ENCODE results near the gene FKBP1B.
"Not testable (repeated sequence)": the region's sequence is repeated elsewhere in the genome, so short reads cannot be mapped to it uniquely, and the experiment has no call there.

Gene FKBP1B

DNA sequence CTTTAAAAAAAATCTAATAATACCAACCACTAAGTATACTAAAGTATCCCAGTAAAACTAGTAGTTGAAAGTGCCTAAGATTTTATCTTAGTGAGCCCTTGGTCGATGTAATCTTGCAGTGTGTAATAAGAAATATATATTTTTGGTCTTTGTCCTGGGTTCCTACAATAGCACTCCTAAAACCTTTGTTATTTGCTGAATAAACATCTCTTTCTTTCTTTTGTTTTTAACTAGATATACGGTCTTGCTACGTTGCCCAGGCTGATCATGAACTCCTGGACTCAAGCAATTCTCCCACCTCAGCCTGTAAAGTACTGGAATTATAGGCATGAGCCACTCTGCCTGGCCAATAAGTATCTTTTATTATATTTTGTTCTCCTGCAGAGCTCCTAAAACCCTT, 37.5 kb downstream of the FKBP1B start:
- Histone ChIP-seq H3K4me1 (ENCODE audit: insufficient read depth, low read length) (no peaks in the 10 kb centered on the region), H3K36me3 (ENCODE audit: insufficient read depth, low read length) (peaks cover 8% of the 10 kb centered on the region), H3K9me3 (ENCODE audit: control insufficient read depth, insufficient read depth, low read length) (no peaks in the 10 kb centered on the region), H3K9ac (ENCODE audit: low read depth, low read length) (no peak overlapping the region)

DNA sequence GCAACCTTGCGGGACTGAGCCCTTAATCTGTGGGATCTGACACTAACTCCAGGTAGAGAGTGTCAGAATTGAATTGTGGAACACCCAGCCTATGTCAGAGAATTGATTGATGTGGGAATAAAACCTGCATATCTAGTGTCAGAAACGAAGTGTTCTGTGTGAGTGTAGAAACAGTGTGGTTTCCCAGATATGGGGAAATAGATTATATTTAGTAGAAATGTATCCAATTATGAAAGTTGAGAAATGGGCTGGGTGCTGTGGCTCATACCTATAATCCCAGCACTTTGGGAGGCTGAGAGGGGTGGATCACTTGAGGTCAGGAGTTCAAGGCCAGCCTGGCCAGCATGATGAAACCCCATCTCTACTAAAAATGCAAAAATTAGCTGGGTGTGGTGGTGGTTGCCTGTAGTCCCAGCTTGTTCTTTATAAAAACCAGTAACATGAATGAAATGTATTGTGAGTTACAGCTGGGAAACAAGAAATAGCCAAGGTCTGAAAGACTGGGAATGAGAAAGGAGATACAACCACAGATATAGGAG, 39.3 kb downstream of the FKBP1B start:
- Histone ChIP-seq H3K9ac (ENCODE audit: low read depth, low read length) (no peak overlapping the region), H3K4me1 (ENCODE audit: insufficient read depth, low read length) (no peaks in the 10 kb centered on the region), H3K9me3 (ENCODE audit: control insufficient read depth, insufficient read depth, low read length) (no peaks in the 10 kb centered on the region), H3K36me3 (ENCODE audit: insufficient read depth, low read length) (no peaks in the 10 kb centered on the region)

- not testable (repeated sequence) for H3K9me3 ChIP-seq (ENCODE audit: control insufficient read depth, insufficient read depth, low read length)
Observed at GRCh38 chr2:24093270-24093669, 43.7 kb downstream of the FKBP1B start.

DNA sequence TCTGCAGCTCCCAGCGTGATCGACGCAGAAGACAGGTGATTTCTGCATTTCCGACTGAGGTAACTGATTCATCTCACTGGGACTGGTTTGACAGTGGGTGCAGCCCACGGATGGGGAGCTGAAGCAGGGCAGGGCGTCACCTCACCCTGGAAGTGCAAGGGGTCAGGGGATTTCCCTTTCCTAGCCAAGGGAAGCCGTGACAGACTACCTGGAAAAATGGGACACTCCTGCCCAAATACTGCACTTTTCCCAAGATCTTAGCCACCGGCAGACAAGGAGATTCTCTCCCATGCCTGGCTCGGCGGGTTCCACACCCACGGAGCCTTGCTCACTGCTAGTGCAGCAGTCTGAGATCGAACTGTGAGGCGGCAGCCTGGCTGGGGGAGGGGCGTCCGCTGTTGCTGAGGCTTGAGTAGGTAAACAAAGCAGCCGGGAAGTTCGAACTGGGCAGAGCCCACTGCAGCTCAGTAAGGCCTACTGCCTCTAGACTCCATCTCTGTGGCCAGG, 45.7 kb downstream of the FKBP1B start:
- H3K9ac ChIP-seq (ENCODE audit: low read depth, low read length), result peak overlapping the region; percentile 20; the same call in 1 of the 2 replicates
- not testable (repeated sequence) for H3K36me3 ChIP-seq (ENCODE audit: insufficient read depth, low read length); H3K9me3 ChIP-seq (ENCODE audit: control insufficient read depth, insufficient read depth, low read length); H3K4me1 ChIP-seq (ENCODE audit: insufficient read depth, low read length)

More at GRCh38 chr2:24093270-24093669, 43.7 kb downstream of the FKBP1B start:
- H3K9ac ChIP-seq (ENCODE audit: low read depth, low read length); H3K4me1 ChIP-seq (ENCODE audit: insufficient read depth, low read length); H3K36me3 ChIP-seq (ENCODE audit: insufficient read depth, low read length): not testable (repeated sequence)

DNA sequence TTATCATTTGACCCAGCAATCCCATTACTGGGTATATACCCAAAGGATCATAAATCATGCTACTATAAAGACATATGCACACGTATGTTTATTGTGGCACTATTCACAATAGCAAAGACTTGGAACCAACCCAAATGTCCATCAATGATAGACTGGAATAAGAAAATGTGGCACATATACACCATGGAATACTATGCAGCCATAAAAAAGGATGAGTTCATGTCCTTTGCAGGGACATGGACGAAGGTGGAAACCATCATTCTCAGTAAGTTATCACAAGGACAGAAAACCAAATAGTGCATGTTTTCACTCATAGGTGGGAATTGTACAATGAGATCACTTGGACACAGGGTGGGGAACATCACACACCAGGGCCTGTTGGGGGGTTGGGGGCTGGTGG, 51.2 kb downstream of the FKBP1B start:
- not testable (repeated sequence) for H3K9me3 ChIP-seq (ENCODE audit: control insufficient read depth, insufficient read depth, low read length); H3K36me3 ChIP-seq (ENCODE audit: insufficient read depth, low read length); H3K9ac ChIP-seq (ENCODE audit: low read depth, low read length); H3K4me1 ChIP-seq (ENCODE audit: insufficient read depth, low read length)

DNA sequence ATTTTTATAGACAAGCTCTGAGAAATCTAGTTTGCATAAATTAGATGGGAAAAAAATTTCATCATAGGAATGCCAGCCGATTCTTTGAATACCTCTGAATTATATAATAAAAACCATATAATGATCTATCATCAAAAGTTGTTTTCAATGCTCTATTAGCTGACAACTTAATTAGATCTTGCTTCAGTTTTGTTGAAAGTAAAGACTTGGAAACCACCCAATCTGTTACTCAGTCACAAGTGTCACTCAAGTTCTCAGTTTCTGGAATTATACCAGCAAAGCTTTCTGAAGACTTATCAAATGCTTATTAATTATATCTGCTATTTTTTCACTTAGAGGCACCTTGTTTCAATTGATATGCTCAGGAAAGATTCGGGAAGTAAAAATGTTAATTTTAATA, 52.5 kb downstream of the FKBP1B start:
- Histone ChIP-seq H3K4me1 (ENCODE audit: insufficient read depth, low read length) (no peaks in the 10 kb centered on the region), H3K9ac (ENCODE audit: low read depth, low read length) (no peak overlapping the region), H3K9me3 (ENCODE audit: control insufficient read depth, insufficient read depth, low read length) (no peaks in the 10 kb centered on the region; the same call in 1 of the 2 replicates), H3K36me3 (ENCODE audit: insufficient read depth, low read length) (no peaks in the 10 kb centered on the region)

- Histone ChIP-seq H3K9ac (ENCODE audit: low read depth, low read length) (no peak overlapping the region), H3K9me3 (ENCODE audit: control insufficient read depth, insufficient read depth, low read length) (no peaks in the 10 kb centered on the region; the same call in 1 of the 2 replicates), H3K36me3 (ENCODE audit: insufficient read depth, low read length) (no peaks in the 10 kb centered on the region), H3K4me1 (ENCODE audit: insufficient read depth, low read length) (no peaks in the 10 kb centered on the region)
Observed at GRCh38 chr2:24102677-24103076, 53.1 kb downstream of the FKBP1B start.

DNA sequence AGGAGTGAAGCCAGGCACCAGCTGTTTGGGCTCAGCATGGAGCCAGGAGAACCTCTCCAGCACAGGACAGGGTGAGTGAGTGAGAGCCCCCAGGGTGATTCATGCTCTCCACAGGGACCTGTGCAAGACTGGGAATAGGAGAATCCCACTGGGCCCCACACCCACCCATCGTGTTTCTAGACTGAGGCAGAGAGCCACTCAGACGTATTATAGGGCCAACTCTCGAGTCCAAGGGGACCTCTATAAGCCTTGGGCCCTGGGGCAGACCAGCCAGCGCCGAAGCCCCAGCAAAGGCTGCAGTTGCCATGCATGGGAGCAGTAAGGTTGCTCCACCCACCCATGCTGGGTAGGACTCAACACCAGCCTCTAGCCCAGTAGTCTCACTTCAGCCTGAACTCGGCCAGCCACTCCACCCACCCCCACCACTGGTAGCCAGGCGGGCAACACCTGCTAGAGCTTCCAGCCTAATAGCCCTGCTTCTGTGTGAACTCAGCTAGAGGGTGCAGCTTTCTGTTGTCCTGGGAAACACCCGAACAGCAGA, 54.6 kb downstream of the FKBP1B start:
- no peaks in the 10 kb centered on the region for H3K4me1 ChIP-seq (ENCODE audit: insufficient read depth, low read length)
- no peak overlapping the region for H3K9ac ChIP-seq (ENCODE audit: low read depth, low read length)
- no peaks in the 10 kb centered on the region for H3K36me3 ChIP-seq (ENCODE audit: insufficient read depth, low read length)
- H3K9me3 ChIP-seq (ENCODE audit: control insufficient read depth, insufficient read depth, low read length), result no peaks in the 10 kb centered on the region; the same call in 1 of the 2 replicates

DNA sequence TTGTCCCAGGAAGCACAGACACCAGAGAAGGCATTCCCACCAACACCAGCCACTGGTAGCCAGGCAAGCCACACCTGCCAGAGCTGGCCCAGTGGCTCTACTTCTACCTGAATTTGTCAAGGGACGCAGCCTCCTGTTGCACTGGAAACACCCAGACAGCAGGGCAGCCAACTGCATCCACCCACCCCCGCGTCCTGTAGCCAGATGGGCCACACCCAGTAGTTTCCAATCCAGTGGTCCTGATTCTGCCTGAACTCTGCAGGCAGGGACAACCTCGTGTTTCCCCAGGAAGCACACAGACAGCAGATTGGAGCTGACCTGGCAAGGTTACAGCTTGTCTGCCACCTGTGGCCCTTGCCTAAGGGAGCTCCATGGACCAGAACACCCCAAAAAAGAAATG, 55.4 kb downstream of the FKBP1B start:
- Histone ChIP-seq H3K9me3 (ENCODE audit: control insufficient read depth, insufficient read depth, low read length) (no peaks in the 10 kb centered on the region; the same call in 1 of the 2 replicates), H3K36me3 (ENCODE audit: insufficient read depth, low read length) (no peaks in the 10 kb centered on the region), H3K9ac (ENCODE audit: low read depth, low read length) (no peak overlapping the region), H3K4me1 (ENCODE audit: insufficient read depth, low read length) (no peaks in the 10 kb centered on the region)

DNA sequence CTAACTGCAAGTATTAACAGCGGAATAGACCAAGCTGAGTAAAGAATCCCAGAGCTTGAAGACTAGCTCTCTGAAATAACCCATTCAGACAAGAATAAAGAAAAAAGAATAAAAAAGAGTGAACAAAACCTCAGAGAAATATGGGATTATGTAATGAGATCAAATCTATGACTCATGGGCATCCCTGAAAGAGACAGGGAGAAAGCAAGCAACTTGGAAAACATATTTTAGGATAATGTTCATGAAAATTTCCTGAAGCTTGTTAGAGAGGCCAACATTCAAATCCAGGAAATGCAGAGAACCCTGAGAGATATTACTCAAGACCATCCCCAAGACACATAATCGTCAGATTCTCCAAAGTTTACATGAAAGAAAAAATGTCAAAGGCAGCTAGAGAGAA, 56.3 kb downstream of the FKBP1B start:
- H3K9ac ChIP-seq (ENCODE audit: low read depth, low read length), result no peak overlapping the region
- no peaks in the 10 kb centered on the region for H3K36me3 ChIP-seq (ENCODE audit: insufficient read depth, low read length)
- H3K4me1 ChIP-seq (ENCODE audit: insufficient read depth, low read length), result no peaks in the 10 kb centered on the region
- H3K9me3 ChIP-seq (ENCODE audit: control insufficient read depth, insufficient read depth, low read length), result no peaks in the 10 kb centered on the region; the same call in 1 of the 2 replicates

DNA sequence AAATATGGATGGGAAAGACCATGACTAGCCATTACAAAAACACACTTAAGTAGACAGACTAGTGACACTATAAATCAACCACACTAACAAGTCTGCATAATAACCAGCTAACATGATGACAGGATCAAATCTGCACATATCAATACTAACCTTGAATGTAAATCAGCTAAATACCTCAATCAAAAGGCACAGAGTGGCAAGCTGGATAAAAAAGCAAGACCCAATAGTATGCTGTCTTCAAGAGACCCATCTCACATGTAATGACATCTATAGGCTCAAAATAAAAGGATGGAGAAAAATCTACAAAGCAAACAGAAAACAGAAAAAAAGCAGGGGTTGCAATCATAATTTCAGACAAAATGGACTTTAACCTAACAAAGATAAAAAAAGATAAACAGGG, 57.2 kb downstream of the FKBP1B start:
- no peaks in the 10 kb centered on the region for H3K36me3 ChIP-seq (ENCODE audit: insufficient read depth, low read length)
- no peaks in the 10 kb centered on the region; the same call in 1 of the 2 replicates for H3K9me3 ChIP-seq (ENCODE audit: control insufficient read depth, insufficient read depth, low read length)
- H3K9ac ChIP-seq (ENCODE audit: low read depth, low read length), result no peak overlapping the region

GRCh38 chr2:24107336-24107735, 57.8 kb downstream of the FKBP1B start:
- Histone ChIP-seq H3K4me1 (ENCODE audit: insufficient read depth, low read length) (no peaks in the 10 kb centered on the region), H3K9ac (ENCODE audit: low read depth, low read length) (no peak overlapping the region), H3K9me3 (ENCODE audit: control insufficient read depth, insufficient read depth, low read length) (no peaks in the 10 kb centered on the region; the same call in 1 of the 2 replicates), H3K36me3 (ENCODE audit: insufficient read depth, low read length) (no peaks in the 10 kb centered on the region)

More for the DNA sequence above, 57.2 kb downstream of the FKBP1B start:
- H3K4me1 ChIP-seq (ENCODE audit: insufficient read depth, low read length), result no peaks in the 10 kb centered on the region

- H3K36me3 ChIP-seq (ENCODE audit: insufficient read depth, low read length); H3K4me1 ChIP-seq (ENCODE audit: insufficient read depth, low read length); H3K9me3 ChIP-seq (ENCODE audit: control insufficient read depth, insufficient read depth, low read length); H3K9ac ChIP-seq (ENCODE audit: low read depth, low read length): not testable (repeated sequence)
Observed at GRCh38 chr2:24109431-24109830, 59.9 kb downstream of the FKBP1B start.

DNA sequence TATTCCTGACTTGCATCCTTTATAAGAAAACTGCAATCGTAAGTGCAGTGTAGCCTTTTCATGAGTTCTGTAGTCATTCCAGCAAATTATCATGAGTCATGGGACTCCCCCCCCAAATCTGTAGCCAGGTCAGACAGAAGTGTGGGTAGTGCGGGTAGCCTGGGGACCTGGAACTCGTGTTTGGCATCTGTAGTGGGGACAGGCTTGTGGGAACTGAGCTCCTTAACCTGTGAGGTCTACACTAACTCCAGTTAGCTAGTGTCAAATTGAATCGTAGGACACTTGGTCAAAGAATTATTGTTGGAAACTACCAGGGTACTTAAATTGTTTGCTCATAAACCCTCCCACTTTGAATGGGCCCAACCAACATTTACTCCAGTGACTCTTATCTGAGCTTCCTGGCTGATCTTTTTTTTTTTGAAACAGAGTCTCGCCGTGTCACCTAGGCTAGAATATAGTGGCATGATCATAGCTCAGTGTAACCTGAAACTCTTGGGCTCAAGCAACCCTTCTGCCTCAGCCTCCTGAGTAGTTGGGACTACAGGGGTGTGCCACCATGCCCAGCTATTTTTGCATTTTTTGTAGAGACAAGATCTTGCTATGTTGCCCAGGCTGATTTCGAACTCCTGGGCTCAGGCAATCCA, 61.2 kb downstream of the FKBP1B start:
- Histone ChIP-seq H3K4me1 (ENCODE audit: insufficient read depth, low read length) (no peaks in the 10 kb centered on the region), H3K9me3 (ENCODE audit: control insufficient read depth, insufficient read depth, low read length) (no peaks in the 10 kb centered on the region; the same call in 1 of the 2 replicates), H3K36me3 (ENCODE audit: insufficient read depth, low read length) (no peaks in the 10 kb centered on the region), H3K9ac (ENCODE audit: low read depth, low read length) (no peak overlapping the region)

GRCh38 chr2:24111407-24111901, 61.9 kb downstream of the FKBP1B start:
- no peaks in the 10 kb centered on the region; the same call in 1 of the 2 replicates for H3K9me3 ChIP-seq (ENCODE audit: control insufficient read depth, insufficient read depth, low read length)
- no peak overlapping the region for H3K9ac ChIP-seq (ENCODE audit: low read depth, low read length)
- no peaks in the 10 kb centered on the region for H3K4me1 ChIP-seq (ENCODE audit: insufficient read depth, low read length)
- no peaks in the 10 kb centered on the region for H3K36me3 ChIP-seq (ENCODE audit: insufficient read depth, low read length)
